Panc1 (cell line): ENCODE data around the gene RIMBP2. TPM values are rescaled to one million over a fixed set of nuclear protein-coding genes. Genes with fewer than 3 reads are reported as not detected.

ENCODE experiments used
- ATAC-seq: fragments of 200-7000 bp; cut with Tn5 transposase; 2 replicates; pipeline ENCODE4 v1.9.1; 2020; ENCODE audit warnings: mild to moderate bottlenecking, moderate library complexity
- BruUV-seq: library from RNA; stranded (reverse); fragments of 400-500 nt; replicated peaks from 2 replicates; lab custom pipeline; 2021; lab: Mats Ljungman, UMichigan
- CTCF ChIA-PET: fragments of 300-600 bp; sonication (Branson Sonifier 250); formaldehyde crosslinking; loops from one replicate; lab custom pipeline; 2022; ENCODE audit warnings: antibody characterized with exemption; lab: Charles Lee
- POLR2A ChIA-PET: fragments of 300-600 bp; sonication (Branson Sonifier 250); formaldehyde crosslinking; loops from one replicate; lab custom pipeline; 2022; ENCODE audit warnings: antibody characterized with exemption; lab: Charles Lee
- DNase-seq: peaks from one replicate; pipeline ENCODE4 v3.0.0-alpha.2; 2010; ENCODE audit warnings: low read depth, low spot score
- H3K27ac ChIP-seq: 2 replicates; pipeline ENCODE4 v1.5.1; 2011; ENCODE audit warnings: mild to moderate bottlenecking, low read length, inconsistent platforms
- H3K27me3 ChIP-seq: fragments of 200-500 bp; sonication (Bioruptor generic); 2 replicates; pipeline ENCODE4 v1.6.0; 2014; ENCODE audit warnings: low read length, inconsistent platforms; ENCODE audit not compliant: control insufficient read depth, insufficient read depth
- H3K36me3 ChIP-seq: fragments of 200-500 bp; sonication (Bioruptor generic); 2 replicates; pipeline ENCODE4 v1.5.1; 2014; ENCODE audit warnings: inconsistent platforms, mild to moderate bottlenecking, low read length, moderate library complexity; ENCODE audit not compliant: control insufficient read depth, insufficient read depth
- H3K4me1 ChIP-seq: 2 replicates; pipeline ENCODE4 v1.5.1; 2011; ENCODE audit warnings: inconsistent platforms, mild to moderate bottlenecking, low read length, moderate library complexity; ENCODE audit not compliant: control insufficient read depth, insufficient read depth
- H3K4me3 ChIP-seq, 2 experiments: 2 replicates each; pipeline ENCODE4 v1.5.1; 2011 to 2012; ENCODE audit warnings: low read depth in 2 of 2, low read length in 2 of 2, mild to moderate bottlenecking in 2 of 2, inconsistent platforms in 1 of 2, moderate library complexity in 1 of 2
- H3K9me3 ChIP-seq: fragments of 200-500 bp; sonication (Bioruptor generic); 2 replicates; pipeline ENCODE4 v1.5.1; 2014; ENCODE audit warnings: low read depth, mild to moderate bottlenecking, inconsistent platforms, low read length, moderate library complexity; ENCODE audit not compliant: control insufficient read depth, insufficient read depth
- CTCF ChIP-seq: fragments of 450-650 bp; IDR thresholded peaks from 2 replicates; pipeline ENCODE4 v1.5.1; 2017; ENCODE audit warnings: mild to moderate bottlenecking
- POLR2AphosphoS5 ChIP-seq: IDR thresholded peaks from 2 replicates; pipeline ENCODE4 v1.6.1; 2012; ENCODE audit warnings: mild to moderate bottlenecking, low read depth, low read length, moderate library complexity
- REST ChIP-seq, 2 experiments: IDR thresholded peaks; 2 replicates each; pipeline ENCODE4 v1.6.1; 2011 to 2012; ENCODE audit warnings: low read depth in 2 of 2, control low read depth in 1 of 2, low read length in 1 of 2, mild to moderate bottlenecking in 1 of 2, moderate library complexity in 1 of 2; ENCODE audit not compliant: insufficient read depth in 1 of 2
- SIN3A ChIP-seq: IDR thresholded peaks from 2 replicates; pipeline ENCODE4 v1.6.1; 2012; ENCODE audit warnings: low read depth, mild to moderate bottlenecking, low read length, moderate library complexity, borderline replicate concordance; ENCODE audit not compliant: insufficient read depth
- TCF7L2 ChIP-seq: IDR thresholded peaks from 2 replicates; pipeline ENCODE4 v1.6.1; 2011; ENCODE audit warnings: mild to moderate bottlenecking, low read depth, low read length, inconsistent platforms
- in situ Hi-C: cut with HindIII; loops from 2 replicates; pipeline ENCODE4 v1.10.0; 2016; ENCODE audit warnings: low sequenced_read_pairs, low pct_unique_long_range_greater_than_20kb
- intact Hi-C: fragments of 100-400 bp; cut with micrococcal nuclease; formaldehyde crosslinking; loops from one replicate; pipeline ENCODE4 v1.10.0; 2022; ENCODE audit not compliant: unreplicated experiment
- total RNA-seq: library from RNA; stranded (reverse); gene quantifications from one replicate; pipeline ENCODE4 v1.2.1, GENCODE V29; 2021; ENCODE audit not compliant: unreplicated experiment

The RIMBP2 gene
- total RNA-seq, 1 experiment from 2014 or later: not detected

- ChIA-PET CTCF (no interaction called here), POLR2A (no interaction called here)
- ATAC-seq (no peak), DNase-seq (no peak)
- TF ChIP-seq TCF7L2: no peak
- TF ChIP-seq REST (IDR thresholded peaks at IDR 0.05; ENCODE audit: insufficient read depth in 1 of 2, low read depth in 2 of 2, low read length in 1 of 2): no peak
- TF ChIP-seq SIN3A: no peak
- Histone ChIP-seq H3K27me3 (peaks cover 4% of the 10 kb centered on the region; the same call in 1 of the 2 replicates), H3K27ac (no peak overlapping the region), H3K9me3 (no peaks in the 10 kb centered on the region), H3K4me3 (no peak overlapping the region), H3K4me1 (no peaks in the 10 kb centered on the region), H3K36me3 (no peaks in the 10 kb centered on the region)
- intact Hi-C loops (no loop called here), in situ Hi-C loops (no loop called here)
- no TSS peak for BruUV-seq
These were observed 75.2 kb downstream of the RIMBP2 start for GRCh38 chr12:130640901-130641300.

GRCh38 chr12:130640496-130640895, 75.6 kb downstream of the RIMBP2 start:
- Histone ChIP-seq H3K27ac (no peak overlapping the region), H3K4me3 (no peak overlapping the region), H3K4me1 (no peaks in the 10 kb centered on the region), H3K36me3 (no peaks in the 10 kb centered on the region), H3K9me3 (no peaks in the 10 kb centered on the region), H3K27me3 (peaks cover 4% of the 10 kb centered on the region; the same call in 1 of the 2 replicates)
- no TSS peak for BruUV-seq
- in situ Hi-C loops (no loop called here), intact Hi-C loops (no loop called here)
- ChIA-PET POLR2A (no interaction called here), CTCF (no interaction called here)
- ATAC-seq (no peak), DNase-seq (no peak)
- no peak for TF ChIP-seq POLR2AphosphoS5
- TF ChIP-seq CTCF: no peak
- no peak for TF ChIP-seq SIN3A
- no peak for TF ChIP-seq TCF7L2
- no peak for TF ChIP-seq REST (IDR thresholded peaks at IDR 0.05; ENCODE audit: insufficient read depth in 1 of 2, low read depth in 2 of 2, low read length in 1 of 2)
